ENCODE results near the gene MRPL14.

MRPL14 gene

GRCh38 chr6:44169886-44170570 lies 42.8 kb upstream of the MRPL14 start:
- TF ChIP-seq POLR2AphosphoS5 (IDR thresholded peaks at IDR 0.05; ENCODE audit: low read depth) (no peak), SPI1 (IDR thresholded peaks at IDR 0.05; ENCODE audit: borderline replicate concordance, low read depth) (no peak), REST (IDR thresholded peaks at IDR 0.05; ENCODE audit: insufficient replicate concordance, low read depth) (no peak), GABPA (IDR thresholded peaks at IDR 0.05; ENCODE audit: low read depth) (no peak), CTCF (IDR thresholded peaks at IDR 0.05; ENCODE audit: insufficient read depth, low read length) (no peak)
- H3K4me3 ChIP-seq (replicated peaks; ENCODE audit: insufficient read depth, low read length), result no peak overlapping the region
- no peaks in the 10 kb centered on the region for H3K27me3 ChIP-seq (ENCODE audit: insufficient read depth, poor library complexity, severe bottlenecking)
- no peak for DNase-seq (ENCODE audit: low read depth in 1 of 2, low spot score in 1 of 2)
- H3K27ac ChIP-seq (replicated peaks), result no peak overlapping the region

GRCh38 chr6:44169154-44169553 lies 41.9 kb upstream of the MRPL14 start:
- H3K4me3 ChIP-seq (replicated peaks; ENCODE audit: insufficient read depth, low read length), result no peak overlapping the region
- no peaks in the 10 kb centered on the region for H3K27me3 ChIP-seq (ENCODE audit: insufficient read depth, poor library complexity, severe bottlenecking)
- no peak for TF ChIP-seq SPI1 (IDR thresholded peaks at IDR 0.05; ENCODE audit: borderline replicate concordance, low read depth)
- no peak for TF ChIP-seq POLR2AphosphoS5 (IDR thresholded peaks at IDR 0.05; ENCODE audit: low read depth)
- TF ChIP-seq REST (IDR thresholded peaks at IDR 0.05; ENCODE audit: insufficient replicate concordance, low read depth), result no peak
- TF ChIP-seq CTCF (IDR thresholded peaks at IDR 0.05; ENCODE audit: insufficient read depth, low read length), result no peak
- TF ChIP-seq GABPA (IDR thresholded peaks at IDR 0.05; ENCODE audit: low read depth), result no peak
- no peak overlapping the region for H3K27ac ChIP-seq (replicated peaks)
- DNase-seq (ENCODE audit: low read depth in 1 of 2, low spot score in 1 of 2), result no peak

GRCh38 chr6:44167567-44167966 lies 40.3 kb upstream of the MRPL14 start:
- Histone ChIP-seq H3K27ac (replicated peaks) (no peak overlapping the region), H3K27me3 (ENCODE audit: insufficient read depth, poor library complexity, severe bottlenecking) (no peaks in the 10 kb centered on the region), H3K4me3 (replicated peaks; ENCODE audit: insufficient read depth, low read length) (no peak overlapping the region)
- DNase-seq (ENCODE audit: low read depth in 1 of 2, low spot score in 1 of 2), result no peak
- no peak for TF ChIP-seq GABPA (IDR thresholded peaks at IDR 0.05; ENCODE audit: low read depth)
- no peak for TF ChIP-seq REST (IDR thresholded peaks at IDR 0.05; ENCODE audit: insufficient replicate concordance, low read depth)
- no peak for TF ChIP-seq SPI1 (IDR thresholded peaks at IDR 0.05; ENCODE audit: borderline replicate concordance, low read depth)
- TF ChIP-seq POLR2AphosphoS5 (IDR thresholded peaks at IDR 0.05; ENCODE audit: low read depth), result no peak
- no peak for TF ChIP-seq CTCF (IDR thresholded peaks at IDR 0.05; ENCODE audit: insufficient read depth, low read length)

Data from HL-60 (cell line).